A673 (cell line): ENCODE results near the gene SEMA6B. TPM values are rescaled to one million over a fixed set of nuclear protein-coding genes. Genes with fewer than 3 reads are reported as not detected.

Experiments
- BruUV-seq: library from RNA; stranded (reverse); fragments of 400-500 nt; replicated peaks from 2 replicates; lab custom pipeline; 2021; lab: Mats Ljungman, UMichigan
- CTCF ChIA-PET: fragments of 300-600 bp; sonication (Branson Sonifier 250); formaldehyde crosslinking; loops from one replicate; lab custom pipeline; 2022; ENCODE audit warnings: antibody characterized with exemption; lab: Charles Lee
- POLR2A ChIA-PET: fragments of 300-600 bp; sonication (Branson Sonifier 250); formaldehyde crosslinking; loops from one replicate; lab custom pipeline; 2022; ENCODE audit warnings: antibody characterized with exemption; ENCODE audit not compliant: low non-redundant PET; lab: Charles Lee
- DNase-seq: peaks from one replicate; pipeline ENCODE4 v3.0.0-alpha.2; 2015; ENCODE audit warnings: low spot score
- H3K27ac ChIP-seq: fragments of 200-600 bp; sonication (generic); 2 replicates; pipeline ENCODE4 v1.5.1; 2016; ENCODE audit warnings: mixed run types, low read depth, mild to moderate bottlenecking, mixed read lengths, antibody characterized with exemption, low read length; ENCODE audit not compliant: poor library complexity, severe bottlenecking
- H3K27me3 ChIP-seq: fragments of 200-600 bp; sonication (generic); replicated peaks from 2 replicates; pipeline ENCODE4 v1.6.1; 2017; ENCODE audit warnings: mixed run types, low read depth, mild to moderate bottlenecking, mixed read lengths, antibody characterized with exemption, low read length; ENCODE audit not compliant: insufficient read depth, poor library complexity
- H3K36me3 ChIP-seq: fragments of 200-600 bp; sonication (generic); 2 replicates; pipeline ENCODE4 v1.6.1; 2016; ENCODE audit warnings: mixed run types, mild to moderate bottlenecking, mixed read lengths, antibody characterized with exemption, low read length; ENCODE audit not compliant: insufficient read depth, poor library complexity, severe bottlenecking
- H3K4me1 ChIP-seq: fragments of 200-600 bp; sonication (generic); 2 replicates; pipeline ENCODE4 v1.6.1; 2017; ENCODE audit warnings: mixed run types, mild to moderate bottlenecking, mixed read lengths, antibody characterized with exemption, low read length; ENCODE audit not compliant: insufficient read depth, poor library complexity, severe bottlenecking
- H3K4me3 ChIP-seq: fragments of 200-600 bp; sonication (generic); 2 replicates; pipeline ENCODE4 v1.5.1; 2016; ENCODE audit warnings: low read depth, mixed run types, mild to moderate bottlenecking, mixed read lengths, low read length; ENCODE audit not compliant: poor library complexity, severe bottlenecking
- H3K9me3 ChIP-seq: fragments of 200-600 bp; sonication (generic); 2 replicates; pipeline ENCODE4 v1.6.1; 2016; ENCODE audit warnings: mixed run types, low read depth, mild to moderate bottlenecking, mixed read lengths, antibody characterized with exemption, low read length; ENCODE audit not compliant: poor library complexity, severe bottlenecking
- EZH2 ChIP-seq: fragments of 200-600 bp; sonication (generic); IDR thresholded peaks from 2 replicates; pipeline ENCODE4 v1.6.1; 2017; ENCODE audit warnings: borderline replicate concordance, low read depth, mild to moderate bottlenecking, mixed read lengths, antibody characterized with exemption, low read length; ENCODE audit not compliant: poor library complexity, severe bottlenecking
- intact Hi-C: fragments of 100-400 bp; cut with micrococcal nuclease; formaldehyde crosslinking; loops from one replicate; pipeline ENCODE4 v1.10.0; 2022; ENCODE audit not compliant: unreplicated experiment
- total RNA-seq: library from RNA; stranded (reverse); gene quantifications from 2 replicates; pipeline ENCODE4 v1.2.3, GENCODE V29; 2021
- TF ChIP-seq, protein P1 (sequence below): fragments of 300-800, 200-600 bp; sonication (generic); conservative IDR thresholded peaks from 2 replicates; pipeline ENCODE4 v1.5.1; 2017; ENCODE audit warnings: low read depth, mild to moderate bottlenecking, antibody characterized with exemption, low read length, moderate library complexity, mixed read lengths

The SEMA6B gene
- total RNA-seq, 1 experiment from 2014 or later: 9.2 TPM

DNA sequence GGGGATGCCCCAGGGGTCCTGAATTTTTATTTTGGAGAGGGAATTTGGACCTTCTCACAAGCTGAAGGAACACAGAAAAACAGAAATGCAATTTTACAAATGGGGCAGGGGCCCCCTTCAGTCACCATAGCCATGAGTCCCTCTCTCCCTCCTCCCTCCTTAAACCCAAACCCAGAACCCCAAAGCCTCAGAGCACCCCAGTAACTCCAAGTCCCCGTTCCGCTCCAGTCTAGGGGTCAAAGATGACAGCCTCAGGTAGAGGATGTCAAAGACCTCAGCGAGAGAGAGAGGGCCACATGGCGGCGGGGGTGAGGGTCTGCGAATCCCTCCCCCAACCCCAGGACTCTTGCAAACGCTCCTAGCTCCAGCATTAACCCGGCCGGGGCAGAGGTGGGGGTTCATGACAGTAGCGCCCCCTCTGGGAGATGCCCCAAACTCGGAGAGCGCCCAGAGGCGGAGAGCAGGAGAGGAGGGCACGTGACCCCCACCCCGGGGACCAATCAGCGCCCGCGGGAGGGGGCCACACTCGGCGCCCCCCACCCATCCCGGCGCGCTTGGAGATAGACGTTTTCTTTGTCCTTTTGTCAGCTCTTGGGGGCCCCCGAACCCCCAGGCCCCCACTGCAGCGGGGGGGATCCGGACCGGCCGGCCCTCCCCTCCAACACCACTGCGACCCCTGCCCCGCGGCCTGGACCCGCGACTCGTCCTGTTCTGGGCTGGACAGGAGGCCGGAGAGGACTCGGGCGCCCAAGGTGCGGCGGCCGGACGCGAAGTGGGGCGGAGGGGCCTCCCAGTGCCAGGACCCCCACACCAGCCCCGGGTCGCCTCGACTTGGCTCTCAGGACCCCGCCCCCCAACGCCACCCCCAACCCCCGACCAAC, 20.8 kb upstream of the SEMA6B start:
- Histone ChIP-seq H3K27ac (no peak overlapping the region), H3K27me3 (peaks cover 9% of the 10 kb centered on the region), H3K9me3 (no peaks in the 10 kb centered on the region), H3K4me1 (peaks cover 21% of the 10 kb centered on the region), H3K4me3 (peak overlapping the region; percentile 53), H3K36me3 (no peaks in the 10 kb centered on the region)
- no peak for DNase-seq
- BruUV-seq: no TSS peak
- no peak for TF ChIP-seq EZH2
- TF ChIP-seq, protein P1, sequence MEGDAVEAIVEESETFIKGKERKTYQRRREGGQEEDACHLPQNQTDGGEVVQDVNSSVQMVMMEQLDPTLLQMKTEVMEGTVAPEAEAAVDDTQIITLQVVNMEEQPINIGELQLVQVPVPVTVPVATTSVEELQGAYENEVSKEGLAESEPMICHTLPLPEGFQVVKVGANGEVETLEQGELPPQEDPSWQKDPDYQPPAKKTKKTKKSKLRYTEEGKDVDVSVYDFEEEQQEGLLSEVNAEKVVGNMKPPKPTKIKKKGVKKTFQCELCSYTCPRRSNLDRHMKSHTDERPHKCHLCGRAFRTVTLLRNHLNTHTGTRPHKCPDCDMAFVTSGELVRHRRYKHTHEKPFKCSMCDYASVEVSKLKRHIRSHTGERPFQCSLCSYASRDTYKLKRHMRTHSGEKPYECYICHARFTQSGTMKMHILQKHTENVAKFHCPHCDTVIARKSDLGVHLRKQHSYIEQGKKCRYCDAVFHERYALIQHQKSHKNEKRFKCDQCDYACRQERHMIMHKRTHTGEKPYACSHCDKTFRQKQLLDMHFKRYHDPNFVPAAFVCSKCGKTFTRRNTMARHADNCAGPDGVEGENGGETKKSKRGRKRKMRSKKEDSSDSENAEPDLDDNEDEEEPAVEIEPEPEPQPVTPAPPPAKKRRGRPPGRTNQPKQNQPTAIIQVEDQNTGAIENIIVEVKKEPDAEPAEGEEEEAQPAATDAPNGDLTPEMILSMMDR: peak; percentile 46
- CTCF ChIA-PET: interaction anchor here (0.6 kb wide), 1 partner anchor 671 kb away, joined by 9 read pairs; no protein-coding TSS in a partner anchor
- intact Hi-C loops: no loop called here
- POLR2A ChIA-PET: no interaction called here

DNA sequence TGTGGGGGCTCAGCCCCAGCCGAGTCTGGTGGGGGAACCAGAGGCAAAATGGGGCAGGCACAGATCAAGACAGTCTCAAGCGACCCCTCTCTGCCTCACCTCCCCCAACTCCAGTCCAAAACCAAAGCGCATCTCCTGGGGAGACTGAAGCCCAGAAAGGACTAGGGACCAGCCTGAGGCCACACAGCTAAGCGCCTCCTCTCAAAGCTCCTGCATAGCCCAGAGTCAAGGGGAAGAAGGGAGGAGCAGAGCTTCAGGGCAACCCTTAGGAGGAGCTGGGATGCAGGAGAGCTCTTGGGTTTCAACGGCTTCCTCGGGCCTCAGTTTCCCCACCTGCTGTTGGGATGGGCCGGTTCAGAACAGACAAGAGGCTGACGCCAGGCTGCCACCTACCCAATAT, 19.9 kb upstream of the SEMA6B start:
- peaks cover 9% of the 10 kb centered on the region for H3K27me3 ChIP-seq
- no TSS peak for BruUV-seq
- H3K9me3 ChIP-seq: no peaks in the 10 kb centered on the region
- POLR2A ChIA-PET: no interaction called here
- H3K4me1 ChIP-seq: peaks cover 23% of the 10 kb centered on the region
- no peak for DNase-seq
- no peak overlapping the region for H3K27ac ChIP-seq
- TF ChIP-seq EZH2: no peak
- TF ChIP-seq, protein P1: no peak
- H3K4me3 ChIP-seq: no peak overlapping the region
- H3K36me3 ChIP-seq: no peaks in the 10 kb centered on the region
- CTCF ChIA-PET: no interaction called here
- intact Hi-C loops: loop anchor here (5.0 to 10.0 kb wide), 2 partner anchors 58 to 215 kb away; partner anchors contain the start of genes FEM1A and TNFAIP8L1

DNA sequence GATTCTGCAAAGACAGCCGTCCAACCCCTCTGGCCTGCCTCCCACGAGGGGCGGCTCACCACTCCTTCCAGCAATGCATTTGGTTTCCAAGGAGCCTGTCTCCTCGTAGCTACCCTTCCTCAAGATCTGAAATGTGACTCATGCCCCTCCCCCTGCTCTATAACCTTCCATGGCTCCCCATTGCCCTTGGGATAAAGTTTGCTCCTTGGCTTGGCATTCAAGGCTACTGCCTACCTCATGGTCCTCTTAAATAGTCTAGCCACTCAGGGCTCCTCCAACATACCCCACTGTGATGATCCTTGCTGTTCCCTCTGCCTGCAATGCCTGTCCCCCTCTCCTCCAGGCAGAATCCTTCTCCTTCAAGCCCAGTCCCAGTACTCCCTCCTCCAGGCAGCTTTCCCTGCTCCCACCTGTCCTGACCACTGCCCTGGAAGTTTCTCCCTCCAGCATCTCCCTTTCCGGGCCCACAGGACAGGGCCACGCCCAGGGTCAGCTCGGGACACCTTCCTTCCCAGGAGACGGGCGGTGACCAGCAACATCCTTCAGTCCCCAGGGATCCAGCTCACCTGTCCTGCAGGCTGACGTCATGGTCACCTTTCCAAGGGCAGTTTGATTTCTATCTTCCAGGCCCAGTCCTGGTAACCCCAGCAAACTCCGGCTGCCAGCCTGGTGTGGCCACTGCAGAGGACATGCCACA, 19.2 kb upstream of the SEMA6B start:
- POLR2A ChIA-PET: no interaction called here
- intact Hi-C loops: loop anchor here (5.0 to 10.0 kb wide), 2 partner anchors 59 to 216 kb away; partner anchors contain the start of genes FEM1A and TNFAIP8L1
- no peak overlapping the region for H3K27ac ChIP-seq
- DNase-seq: no peak
- CTCF ChIA-PET: no interaction called here
- H3K4me1 ChIP-seq: peaks cover 24% of the 10 kb centered on the region
- peaks cover 9% of the 10 kb centered on the region for H3K27me3 ChIP-seq
- BruUV-seq: no TSS peak
- no peak overlapping the region for H3K4me3 ChIP-seq
- H3K9me3 ChIP-seq: no peaks in the 10 kb centered on the region
- no peaks in the 10 kb centered on the region for H3K36me3 ChIP-seq
- TF ChIP-seq EZH2: no peak
- TF ChIP-seq, protein P1: no peak
